Neural progenitor cell (in vitro differentiated cells): ENCODE measurements around the gene MAP4K3. TPM values are rescaled to one million over a fixed set of nuclear protein-coding genes. Genes with fewer than 3 reads are reported as not detected.
A peak's percentile ranks its signal among the peaks of the same experiment; 100 is the strongest.

Experiments
- DNase-seq: peaks from one replicate; pipeline ENCODE4 v3.0.0-alpha.2; 2016; ENCODE audit warnings: low spot score
- H2AFZ ChIP-seq: fragments of 200-600 bp; sonication (generic); replicated peaks from 2 replicates; pipeline ENCODE4 v1.6.1; 2016; ENCODE audit warnings: antibody characterized with exemption
- H3F3A ChIP-seq: fragments of 200-600 bp; sonication (generic); 2 replicates; pipeline ENCODE4 v1.6.1; 2016; ENCODE audit warnings: antibody characterized with exemption, low read depth
- H3K27ac ChIP-seq: fragments of 200-600 bp; sonication (generic); 2 replicates; pipeline ENCODE4 v1.5.1; 2016; ENCODE audit warnings: mild to moderate bottlenecking
- H3K27me3 ChIP-seq: fragments of 200-600 bp; sonication (generic); 2 replicates; pipeline ENCODE4 v1.6.1; 2016; ENCODE audit warnings: mild to moderate bottlenecking, moderate library complexity
- H3K36me3 ChIP-seq: fragments of 200-600 bp; sonication (generic); 2 replicates; pipeline ENCODE4 v1.5.1; 2016
- H3K4me1 ChIP-seq: fragments of 200-600 bp; sonication (generic); 2 replicates; pipeline ENCODE4 v1.6.1; 2016; ENCODE audit warnings: mixed run types
- H3K4me2 ChIP-seq: fragments of 200-600 bp; sonication (generic); 2 replicates; pipeline ENCODE4 v1.6.1; 2016
- H3K4me3 ChIP-seq: fragments of 200-600 bp; sonication (generic); 2 replicates; pipeline ENCODE4 v1.5.1; 2016
- H3K79me2 ChIP-seq: fragments of 200-600 bp; sonication (generic); 2 replicates; pipeline ENCODE4 v1.6.1; 2016; ENCODE audit warnings: low read depth
- H3K9ac ChIP-seq: fragments of 200-600 bp; sonication (generic); 2 replicates; pipeline ENCODE4 v1.6.1; 2016
- H3K9me3 ChIP-seq: fragments of 200-600 bp; sonication (generic); 2 replicates; pipeline ENCODE4 v1.5.1; 2016; ENCODE audit warnings: low read depth
- H4K20me1 ChIP-seq: fragments of 200-600 bp; sonication (generic); 2 replicates; pipeline ENCODE4 v1.6.1; 2016; ENCODE audit warnings: low read depth
- H3K27ac Mint-ChIP-seq: 3 replicates; pipeline ENCODE4 v1.8.0; 2021; ENCODE audit warnings: mixed read lengths
- H3K27me3 Mint-ChIP-seq: 2 replicates; pipeline ENCODE4 v1.8.0; 2022; ENCODE audit warnings: low read depth, mild to moderate bottlenecking, inconsistent platforms, moderate library complexity, mixed read lengths; ENCODE audit not compliant: insufficient read depth
- H3K36me3 Mint-ChIP-seq: 3 replicates; pipeline ENCODE4 v1.8.0; 2021; ENCODE audit warnings: mixed read lengths
- H3K4me1 Mint-ChIP-seq: 3 replicates; pipeline ENCODE4 v1.8.0; 2021; ENCODE audit warnings: mixed read lengths
- H3K4me3 Mint-ChIP-seq: 3 replicates; pipeline ENCODE4 v1.8.0; 2021; ENCODE audit warnings: mild to moderate bottlenecking, moderate library complexity, mixed read lengths
- H3K9me3 Mint-ChIP-seq: 3 replicates; pipeline ENCODE4 v1.8.0; 2020; ENCODE audit warnings: mixed read lengths
- EZH2 ChIP-seq: fragments of 200-600 bp; sonication (generic); IDR thresholded peaks from 2 replicates; pipeline ENCODE4 v1.6.1; 2017; ENCODE audit warnings: antibody characterized with exemption, mild to moderate bottlenecking, moderate library complexity
- EZH2phosphoT487 ChIP-seq: fragments of 200-600 bp; sonication (generic); IDR thresholded peaks from 2 replicates; pipeline ENCODE4 v1.6.1; 2017; ENCODE audit warnings: antibody characterized with exemption
- small RNA-seq: library from RNA; depleted of rRNA; stranded (forward); fragments of <200 nt; gene quantifications from one replicate; pipeline ENCODE3, GENCODE V24; 2015
- total RNA-seq: library from RNA; depleted of rRNA; stranded (reverse); fragments of >200 nt; gene quantifications from 2 replicates; pipeline ENCODE4 v1.2.3, GENCODE V29; 2015; ENCODE audit warnings: low replicate concordance
- TF ChIP-seq, protein P1 (sequence below): fragments of 200-600 bp; sonication (generic); IDR thresholded peaks from 2 replicates; pipeline ENCODE4 v1.5.1; 2017; ENCODE audit warnings: antibody characterized with exemption, mild to moderate bottlenecking

MAP4K3 gene
- total RNA-seq, 1 donor from 2014 or later = 79.5 TPM

DNA sequence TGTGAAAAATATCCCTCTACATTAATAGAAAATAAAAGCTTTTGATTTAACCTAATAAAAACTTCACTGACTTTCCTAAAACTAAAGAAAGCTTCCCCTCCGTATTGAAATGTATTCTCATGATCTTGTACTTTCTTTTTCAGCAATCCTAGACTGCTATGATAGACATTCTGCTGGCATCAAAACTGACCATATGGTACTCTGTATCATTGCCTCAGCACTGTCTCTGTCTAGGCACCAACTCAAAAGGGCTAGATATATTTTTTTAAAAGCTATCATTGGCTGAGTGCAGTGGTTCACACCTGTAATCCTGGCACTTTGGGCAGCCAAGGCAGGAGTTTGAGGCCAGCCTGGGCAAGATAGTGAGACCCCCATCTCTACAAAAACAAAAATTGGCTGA, 226.2 kb downstream of the MAP4K3 start:
- Histone ChIP-seq H3K36me3 (no peaks in the 10 kb centered on the region), H3K9me3 (no peaks in the 10 kb centered on the region), H3K79me2 (no peaks in the 10 kb centered on the region), H3K4me3 (no peak overlapping the region), H3F3A (no peaks in the 10 kb centered on the region), H4K20me1 (no peaks in the 10 kb centered on the region), H2AFZ (no peak overlapping the region), H3K4me2 (no peak overlapping the region), H3K27me3 (no peaks in the 10 kb centered on the region), H3K4me1 (no peaks in the 10 kb centered on the region), H3K27ac (no peak overlapping the region), H3K9ac (no peak overlapping the region)
- Mint-ChIP-seq H3K4me1 (no peaks in the 10 kb centered on the region), H3K27me3 (no peaks in the 10 kb centered on the region), H3K36me3 (peaks cover 1% of the 10 kb centered on the region), H3K27ac (no peak overlapping the region), H3K4me3 (no peak overlapping the region), H3K9me3 (no peaks in the 10 kb centered on the region)
- DNase-seq = no peak
- TF ChIP-seq, protein P1, sequence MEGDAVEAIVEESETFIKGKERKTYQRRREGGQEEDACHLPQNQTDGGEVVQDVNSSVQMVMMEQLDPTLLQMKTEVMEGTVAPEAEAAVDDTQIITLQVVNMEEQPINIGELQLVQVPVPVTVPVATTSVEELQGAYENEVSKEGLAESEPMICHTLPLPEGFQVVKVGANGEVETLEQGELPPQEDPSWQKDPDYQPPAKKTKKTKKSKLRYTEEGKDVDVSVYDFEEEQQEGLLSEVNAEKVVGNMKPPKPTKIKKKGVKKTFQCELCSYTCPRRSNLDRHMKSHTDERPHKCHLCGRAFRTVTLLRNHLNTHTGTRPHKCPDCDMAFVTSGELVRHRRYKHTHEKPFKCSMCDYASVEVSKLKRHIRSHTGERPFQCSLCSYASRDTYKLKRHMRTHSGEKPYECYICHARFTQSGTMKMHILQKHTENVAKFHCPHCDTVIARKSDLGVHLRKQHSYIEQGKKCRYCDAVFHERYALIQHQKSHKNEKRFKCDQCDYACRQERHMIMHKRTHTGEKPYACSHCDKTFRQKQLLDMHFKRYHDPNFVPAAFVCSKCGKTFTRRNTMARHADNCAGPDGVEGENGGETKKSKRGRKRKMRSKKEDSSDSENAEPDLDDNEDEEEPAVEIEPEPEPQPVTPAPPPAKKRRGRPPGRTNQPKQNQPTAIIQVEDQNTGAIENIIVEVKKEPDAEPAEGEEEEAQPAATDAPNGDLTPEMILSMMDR = no peak
- no peak for TF ChIP-seq EZH2
- TF ChIP-seq EZH2phosphoT487 = no peak

DNA sequence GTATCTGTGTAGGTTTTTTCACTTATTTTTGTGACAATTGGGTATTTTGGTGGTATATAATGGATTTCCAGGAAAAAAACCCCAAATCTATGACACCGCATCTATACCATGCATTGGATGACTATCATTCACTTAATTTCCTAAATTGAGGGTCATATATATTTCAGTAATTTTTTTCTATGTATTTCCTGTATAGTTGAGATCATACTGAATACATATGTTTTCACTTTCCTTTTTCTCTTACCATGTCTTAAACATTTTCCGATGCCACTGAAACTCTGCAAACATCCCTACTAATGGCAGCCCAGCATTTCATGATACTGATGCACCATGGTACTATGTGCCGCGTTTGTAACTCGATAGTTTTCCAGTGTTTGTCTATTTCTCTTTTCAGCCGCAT, 233.7 kb downstream of the MAP4K3 start:
- no peak overlapping the region for H3K4me3 ChIP-seq
- DNase-seq = no peak
- H3K27me3 ChIP-seq = no peaks in the 10 kb centered on the region
- H3K79me2 ChIP-seq = no peaks in the 10 kb centered on the region
- Mint-ChIP-seq H3K4me3 (no peak overlapping the region), H3K4me1 (peaks cover 5% of the 10 kb centered on the region), H3K9me3 (peaks cover 6% of the 10 kb centered on the region), H3K36me3 (peaks cover 1% of the 10 kb centered on the region), H3K27me3 (no peaks in the 10 kb centered on the region), H3K27ac (no peak overlapping the region)
- peaks cover 8% of the 10 kb centered on the region for H3K4me1 ChIP-seq
- H4K20me1 ChIP-seq = no peaks in the 10 kb centered on the region
- no peak overlapping the region for H3K27ac ChIP-seq
- H3K9me3 ChIP-seq = no peaks in the 10 kb centered on the region
- H2AFZ ChIP-seq = peak overlapping the region; percentile 93
- no peaks in the 10 kb centered on the region for H3F3A ChIP-seq
- no peak overlapping the region for H3K9ac ChIP-seq
- H3K36me3 ChIP-seq = no peaks in the 10 kb centered on the region
- no peak for TF ChIP-seq EZH2phosphoT487
- no peak overlapping the region for H3K4me2 ChIP-seq

- Mint-ChIP-seq H3K4me3 (no peak overlapping the region), H3K4me1 (peaks cover 5% of the 10 kb centered on the region), H3K27me3 (no peaks in the 10 kb centered on the region), H3K36me3 (peaks cover 1% of the 10 kb centered on the region), H3K27ac (no peak overlapping the region), H3K9me3 (peaks cover 9% of the 10 kb centered on the region)
- Histone ChIP-seq H3K9me3 (no peaks in the 10 kb centered on the region), H3K36me3 (no peaks in the 10 kb centered on the region), H3K27me3 (no peaks in the 10 kb centered on the region), H3K79me2 (no peaks in the 10 kb centered on the region), H2AFZ (no peak overlapping the region), H3K4me2 (no peak overlapping the region), H3F3A (no peaks in the 10 kb centered on the region), H4K20me1 (no peaks in the 10 kb centered on the region), H3K4me3 (no peak overlapping the region), H3K4me1 (peaks cover 8% of the 10 kb centered on the region), H3K9ac (no peak overlapping the region), H3K27ac (no peak overlapping the region)
- DNase-seq = no peak
- TF ChIP-seq, protein P1 = no peak
- TF ChIP-seq EZH2phosphoT487 = no peak
- TF ChIP-seq EZH2 = no peak
Measured at GRCh38 chr2:39202639-39203369, 234.3 kb downstream of the MAP4K3 start.

Small RNA genes lying within 50 kb of the gene (small RNA-seq; reads per million reads assigned to genes)
- not detected for gene RF00272

Other genes with a start within 250 kb of the MAP4K3 start
- not detected in 2 replicates for gene CDKL4, start 193.3 kb downstream of the MAP4K3 start, total RNA-seq
- 11.8 and 19.2 TPM in 2 replicates for gene TMEM178A, start 228.6 kb upstream of the MAP4K3 start, total RNA-seq